Thyroid gland (tissue), 4 donors: ENCODE measurements around the gene AKT1. TPM values are rescaled to one million over a fixed set of nuclear protein-coding genes. Genes with fewer than 3 reads are reported as not detected.

ENCODE experiments used
- DNase-seq, 2 donors: peaks; one replicate each; pipeline ENCODE4 v3.0.0-alpha.2; 2019
- H3K27ac ChIP-seq, 3 donors: fragments of 200-600 bp; sonication (generic); 1 replicate in 2 of 3; 2 replicates in 1 of 3; pipeline ENCODE4 v1.5.1; 2016 to 2019; ENCODE audit warnings: mild to moderate bottlenecking in 1 of 3, moderate library complexity in 1 of 3
- H3K27me3 ChIP-seq: fragments of 200-600 bp; sonication (generic); one replicate; pipeline ENCODE4 v1.5.1; 2019
- H3K36me3 ChIP-seq, 2 donors: fragments of 200-600 bp; sonication (generic); one replicate each; pipeline ENCODE4 v1.5.1; 2016 to 2019
- H3K4me1 ChIP-seq, 2 donors: fragments of 200-600 bp; sonication (generic); one replicate each; pipeline ENCODE4 v1.5.1; 2017 to 2019
- H3K4me3 ChIP-seq, 3 donors: fragments of 200-600 bp; sonication (generic); replicated peaks in 1 of 3; 1 replicate in 2 of 3; 2 replicates in 1 of 3; pipeline ENCODE4 v1.5.1; 2016; ENCODE audit warnings: mild to moderate bottlenecking in 1 of 3
- H3K9me3 ChIP-seq: fragments of 200-600 bp; sonication (generic); one replicate; pipeline ENCODE4 v1.5.1; 2017
- POLR2A ChIP-seq, 2 donors: fragments of 450-650 bp; IDR thresholded peaks; one replicate each; pipeline ENCODE4 v1.6.1; 2017; ENCODE audit warnings: antibody characterized with exemption in 2 of 2, mild to moderate bottlenecking in 2 of 2, moderate library complexity in 1 of 2
- WGBS, 2 donors: methylation state at CpG; one replicate each; pipeline ENCODE4 v1.1.5; 2017; 5-methylcytosine and 5-hydroxymethylcytosine counted together
- intact Hi-C: fragments of 100-400 bp; cut with DNase I; formaldehyde crosslinking; loops from one replicate; pipeline ENCODE4 v1.15.1; 2023
- total RNA-seq, 4 donors: library from RNA; depleted of rRNA; stranded (reverse); fragments of >200 nt; gene quantifications; one replicate each; pipeline ENCODE4 v1.2.3, GENCODE V29; 2016
- TF ChIP-seq, protein P1 (sequence below), 6 experiments: fragments of 200-600 bp in 3 of 6; fragments of 450-650 bp in 3 of 6; sonication (generic) in 3 of 6; IDR thresholded peaks; one replicate each; pipeline ENCODE4 v1.5.1; 2016 to 2019; ENCODE audit warnings: antibody characterized with exemption in 6 of 6, mild to moderate bottlenecking in 2 of 6, inconsistent platforms in 1 of 6, moderate library complexity in 1 of 6

AKT1 gene
- total RNA-seq, 4 donors from 2014 or later, result 99.8 to 179 (median 152) TPM

DNA sequence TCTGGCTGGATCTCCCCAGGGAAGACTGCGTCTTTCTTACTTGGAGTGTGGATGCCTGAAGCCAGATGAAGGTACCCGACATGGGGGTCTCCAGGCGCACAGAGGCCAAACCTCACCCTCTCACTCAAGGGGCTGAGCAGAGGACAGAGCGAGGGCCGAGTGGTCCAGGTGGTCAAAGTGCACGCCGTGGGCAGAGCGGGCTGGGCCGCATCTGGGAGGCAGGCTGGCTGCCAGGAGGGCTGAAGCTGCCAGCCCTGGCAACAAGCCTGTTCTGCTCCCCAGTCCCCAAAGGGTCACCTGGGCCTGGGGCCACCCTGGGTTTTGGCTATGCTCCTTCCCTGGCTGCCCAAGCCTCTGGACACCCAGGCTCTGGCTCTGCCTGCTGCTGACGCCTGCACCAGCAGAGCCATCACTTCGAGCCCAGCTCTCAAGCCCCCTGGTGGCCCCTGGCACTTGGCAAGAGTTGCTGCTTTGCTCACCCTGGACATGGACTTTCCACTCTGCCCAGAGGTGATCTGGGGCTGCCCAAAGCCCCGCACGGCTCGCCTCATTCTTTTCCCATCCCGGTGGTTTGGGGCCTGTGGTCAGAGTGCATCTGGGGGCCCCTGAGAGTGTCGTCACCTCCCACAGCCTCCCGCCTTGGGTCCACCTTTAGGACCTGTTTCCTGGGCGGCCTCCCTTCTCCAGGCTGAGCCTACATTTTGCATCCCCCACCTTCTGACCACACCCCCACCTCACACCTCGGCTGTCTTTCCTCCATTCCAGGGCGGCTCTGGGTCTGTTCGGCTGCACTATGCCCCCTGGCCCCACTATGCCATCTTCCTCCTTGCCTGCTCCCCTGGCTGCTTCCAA, 68.7 kb downstream of the AKT1 start:
- H3K27me3 ChIP-seq, result no peaks in the 10 kb centered on the region
- 86 to 88% methylated on average over 13 to 19 of the region's 21 CpGs for WGBS, 2 donors
- H3K27ac ChIP-seq, result no peak overlapping the region
- H3K36me3 ChIP-seq, result no peaks in the 10 kb centered on the region
- H3K4me3 ChIP-seq, result no peak overlapping the region
- TF ChIP-seq, protein P1, sequence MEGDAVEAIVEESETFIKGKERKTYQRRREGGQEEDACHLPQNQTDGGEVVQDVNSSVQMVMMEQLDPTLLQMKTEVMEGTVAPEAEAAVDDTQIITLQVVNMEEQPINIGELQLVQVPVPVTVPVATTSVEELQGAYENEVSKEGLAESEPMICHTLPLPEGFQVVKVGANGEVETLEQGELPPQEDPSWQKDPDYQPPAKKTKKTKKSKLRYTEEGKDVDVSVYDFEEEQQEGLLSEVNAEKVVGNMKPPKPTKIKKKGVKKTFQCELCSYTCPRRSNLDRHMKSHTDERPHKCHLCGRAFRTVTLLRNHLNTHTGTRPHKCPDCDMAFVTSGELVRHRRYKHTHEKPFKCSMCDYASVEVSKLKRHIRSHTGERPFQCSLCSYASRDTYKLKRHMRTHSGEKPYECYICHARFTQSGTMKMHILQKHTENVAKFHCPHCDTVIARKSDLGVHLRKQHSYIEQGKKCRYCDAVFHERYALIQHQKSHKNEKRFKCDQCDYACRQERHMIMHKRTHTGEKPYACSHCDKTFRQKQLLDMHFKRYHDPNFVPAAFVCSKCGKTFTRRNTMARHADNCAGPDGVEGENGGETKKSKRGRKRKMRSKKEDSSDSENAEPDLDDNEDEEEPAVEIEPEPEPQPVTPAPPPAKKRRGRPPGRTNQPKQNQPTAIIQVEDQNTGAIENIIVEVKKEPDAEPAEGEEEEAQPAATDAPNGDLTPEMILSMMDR (IDR thresholded peaks at IDR 0.05), result no peak
- TF ChIP-seq POLR2A (IDR thresholded peaks at IDR 0.05), result no peak
- H3K4me1 ChIP-seq, result peaks cover 15 to 32% of the 10 kb centered on the region in 2 donors
- intact Hi-C loops, result no loop called here
- no peak for DNase-seq
- no peaks in the 10 kb centered on the region for H3K9me3 ChIP-seq

DNA sequence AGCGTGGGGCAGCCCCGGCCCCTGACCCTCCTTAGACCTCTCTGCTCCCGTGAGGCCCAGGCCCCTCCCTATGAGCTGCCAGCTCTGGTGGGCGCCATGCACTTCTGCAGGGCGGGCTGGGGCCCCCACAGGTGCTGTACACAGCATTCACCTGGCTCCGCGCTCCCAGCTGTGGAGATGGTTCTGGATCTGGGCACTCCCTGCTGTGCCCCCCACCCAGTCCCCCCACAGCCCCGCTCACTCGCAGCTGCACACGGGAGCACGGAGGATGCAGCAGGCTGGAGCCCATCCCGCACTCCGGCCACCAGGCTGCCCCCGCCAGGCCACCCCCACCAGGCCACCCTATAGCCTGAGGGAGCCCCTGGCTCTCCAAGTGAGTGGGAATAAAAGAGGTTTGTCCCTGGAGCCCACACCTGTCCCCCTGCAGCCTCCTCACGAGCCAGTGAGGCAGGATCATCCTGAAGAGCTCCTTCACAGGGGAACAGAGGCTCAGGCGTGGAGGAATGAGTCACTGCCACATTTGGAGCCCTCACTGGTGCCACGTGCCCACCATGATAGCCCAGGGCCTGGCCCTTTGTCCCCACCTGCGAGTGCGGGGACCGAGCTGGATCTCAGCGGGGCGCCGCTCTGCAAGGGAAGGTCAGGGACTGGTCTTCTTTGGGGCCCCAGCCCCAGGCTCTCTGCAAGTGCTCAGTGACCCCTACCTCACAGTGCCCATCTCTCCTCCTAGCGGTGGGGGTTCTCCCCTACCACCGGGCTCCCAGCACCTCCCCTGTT, 69.6 kb downstream of the AKT1 start:
- intact Hi-C loops, result no loop called here
- peaks cover 15 to 24% of the 10 kb centered on the region in 2 donors for H3K4me1 ChIP-seq
- H3K4me3 ChIP-seq, result no peak overlapping the region
- H3K27me3 ChIP-seq, result no peaks in the 10 kb centered on the region
- 82 to 85% methylated on average over 10 to 12 of the region's 25 CpGs for WGBS, 2 donors
- TF ChIP-seq, protein P1 (IDR thresholded peaks at IDR 0.05), result no peak
- TF ChIP-seq POLR2A (IDR thresholded peaks at IDR 0.05), result no peak
- no peak overlapping the region for H3K27ac ChIP-seq
- no peaks in the 10 kb centered on the region for H3K9me3 ChIP-seq
- H3K36me3 ChIP-seq, result no peaks in the 10 kb centered on the region
- no peak for DNase-seq

DNA sequence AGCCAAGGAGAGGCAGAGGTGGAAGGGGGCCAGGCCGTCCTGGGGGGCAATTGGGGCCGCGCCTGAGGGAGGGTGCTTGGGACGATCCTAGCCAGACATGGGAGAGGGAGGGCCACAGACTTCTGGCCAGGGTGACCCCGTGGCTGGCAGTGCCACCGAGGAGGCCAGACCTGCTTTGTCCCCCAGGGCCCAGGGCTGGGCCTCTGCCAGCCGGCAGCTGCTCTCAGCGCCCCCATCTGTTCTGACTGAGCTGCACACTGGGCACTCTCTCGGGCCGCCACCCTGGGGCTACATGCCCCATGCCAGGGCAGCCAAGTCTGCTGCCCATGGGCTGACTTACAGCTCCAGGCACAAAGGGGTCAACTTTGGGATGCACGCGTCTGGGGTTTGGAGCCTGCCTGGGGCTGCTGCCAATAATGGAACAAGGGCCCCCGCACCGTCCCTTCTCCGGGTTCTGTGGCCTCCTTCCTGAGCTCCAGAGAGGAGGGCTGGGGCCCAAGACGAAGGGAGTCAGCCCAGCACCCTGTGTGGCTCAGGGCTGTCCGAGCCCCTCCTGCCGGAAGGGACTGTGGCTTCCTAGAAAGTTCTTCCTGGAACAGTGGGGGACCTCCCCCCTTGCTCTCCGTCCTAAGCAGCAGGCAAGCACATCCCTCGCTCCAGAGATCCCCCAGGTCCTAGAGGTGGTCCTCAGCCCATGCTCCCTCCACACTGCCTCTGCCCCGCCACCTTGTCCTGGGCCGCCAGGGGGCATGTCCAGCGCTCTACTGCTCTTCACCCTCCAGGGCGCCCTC, 70.4 kb downstream of the AKT1 start:
- H3K4me1 ChIP-seq, result peaks cover 15 to 24% of the 10 kb centered on the region in 2 donors
- H3K27ac ChIP-seq, result no peak overlapping the region
- WGBS, 2 donors, result 63% methylated on average over 13 to 14 of the region's 24 CpGs
- no peaks in the 10 kb centered on the region for H3K9me3 ChIP-seq
- peak; percentile 35 to 49 for DNase-seq
- no peak for TF ChIP-seq POLR2A (IDR thresholded peaks at IDR 0.05)
- TF ChIP-seq, protein P1 (IDR thresholded peaks at IDR 0.05), result peak in 1 of 6 experiments; percentile 16
- H3K4me3 ChIP-seq, result peak overlapping the region in 1 of 3 donors; percentile 69
- intact Hi-C loops, result no loop called here
- H3K36me3 ChIP-seq, result no peaks in the 10 kb centered on the region
- H3K27me3 ChIP-seq, result no peaks in the 10 kb centered on the region

DNA sequence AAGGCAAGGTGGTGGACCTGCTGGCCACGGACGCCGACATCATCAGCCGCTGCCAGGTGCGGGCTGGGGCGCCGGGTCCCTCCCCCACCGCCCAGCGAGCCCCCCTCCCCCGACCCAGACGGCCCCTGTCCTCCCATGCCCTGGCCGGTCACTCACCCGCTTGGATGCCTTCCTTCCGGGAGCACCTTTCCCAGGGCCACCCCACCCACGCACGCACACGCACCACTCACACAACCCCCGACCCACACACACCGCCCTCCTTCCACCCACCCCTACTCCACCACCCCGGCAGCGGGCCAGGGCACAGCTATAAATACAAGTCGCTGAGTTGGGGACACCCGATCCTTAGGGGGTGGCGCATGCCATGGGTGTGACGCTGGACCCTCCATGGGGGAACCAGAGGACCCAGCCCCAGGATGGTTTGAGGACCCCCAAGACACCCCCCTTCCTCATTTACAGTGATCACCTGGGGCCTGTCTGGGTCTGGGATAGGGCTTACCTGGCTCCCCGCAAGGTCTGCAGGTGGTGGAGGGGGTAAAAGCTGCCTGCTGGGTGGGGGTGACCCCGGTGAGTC, 71.1 kb downstream of the AKT1 start:
- peak overlapping the region; percentile 1 to 69 (median 61) for H3K4me3 ChIP-seq
- H3K9me3 ChIP-seq, result no peaks in the 10 kb centered on the region
- WGBS, 2 donors, result 1 to 8% methylated on average over 7 to 9 of the region's 27 CpGs
- DNase-seq, result peak; percentile 52 to 72
- no peaks in the 10 kb centered on the region for H3K36me3 ChIP-seq
- peak overlapping the region in 2 of 3 donors; percentile 7 to 24 for H3K27ac ChIP-seq
- H3K27me3 ChIP-seq, result no peaks in the 10 kb centered on the region
- intact Hi-C loops, result no loop called here
- TF ChIP-seq, protein P1 (IDR thresholded peaks at IDR 0.05), result no peak
- no peak for TF ChIP-seq POLR2A (IDR thresholded peaks at IDR 0.05)
- peaks cover 15 to 24% of the 10 kb centered on the region in 2 donors for H3K4me1 ChIP-seq
